OCI-LY1 (cell line): ENCODE data around the gene DOK6.

ENCODE experiments used
- EZH2 ChIP-seq: fragments of 200-600 bp; sonication (generic), shearing (Covaris generic); IDR thresholded peaks from 2 replicates; pipeline ENCODE4 v1.8.0; 2017; ENCODE audit warnings: borderline replicate concordance, mixed run types, mild to moderate bottlenecking, antibody characterized with exemption, low read length, moderate library complexity, mixed read lengths
- TF ChIP-seq, protein P1 (sequence below): fragments of 200-600 bp; sonication (generic), shearing (Covaris generic); IDR thresholded peaks from 2 replicates; pipeline ENCODE4 v1.5.1; 2017; ENCODE audit warnings: mild to moderate bottlenecking, antibody characterized with exemption, low read length, moderate library complexity, mixed read lengths

DNA sequence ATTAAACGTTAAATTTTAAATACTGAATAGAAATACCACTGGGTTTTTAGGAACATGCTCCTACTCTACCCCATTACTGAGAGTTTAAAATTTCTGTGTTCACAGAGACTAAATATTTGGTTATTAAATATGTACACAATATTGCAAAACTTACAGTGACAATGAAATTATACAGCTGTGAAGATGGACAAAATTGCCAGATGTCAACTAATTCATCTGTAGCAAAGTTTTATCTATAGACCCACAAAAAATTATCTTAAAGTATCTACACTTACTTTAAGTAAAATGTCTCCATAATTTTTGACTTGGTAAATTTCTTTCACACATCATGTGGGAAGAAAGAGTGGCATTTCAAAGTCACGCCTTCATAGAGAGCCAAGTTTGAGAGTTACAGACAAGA, 333.8 kb downstream of the DOK6 start:
- TF ChIP-seq, protein P1, sequence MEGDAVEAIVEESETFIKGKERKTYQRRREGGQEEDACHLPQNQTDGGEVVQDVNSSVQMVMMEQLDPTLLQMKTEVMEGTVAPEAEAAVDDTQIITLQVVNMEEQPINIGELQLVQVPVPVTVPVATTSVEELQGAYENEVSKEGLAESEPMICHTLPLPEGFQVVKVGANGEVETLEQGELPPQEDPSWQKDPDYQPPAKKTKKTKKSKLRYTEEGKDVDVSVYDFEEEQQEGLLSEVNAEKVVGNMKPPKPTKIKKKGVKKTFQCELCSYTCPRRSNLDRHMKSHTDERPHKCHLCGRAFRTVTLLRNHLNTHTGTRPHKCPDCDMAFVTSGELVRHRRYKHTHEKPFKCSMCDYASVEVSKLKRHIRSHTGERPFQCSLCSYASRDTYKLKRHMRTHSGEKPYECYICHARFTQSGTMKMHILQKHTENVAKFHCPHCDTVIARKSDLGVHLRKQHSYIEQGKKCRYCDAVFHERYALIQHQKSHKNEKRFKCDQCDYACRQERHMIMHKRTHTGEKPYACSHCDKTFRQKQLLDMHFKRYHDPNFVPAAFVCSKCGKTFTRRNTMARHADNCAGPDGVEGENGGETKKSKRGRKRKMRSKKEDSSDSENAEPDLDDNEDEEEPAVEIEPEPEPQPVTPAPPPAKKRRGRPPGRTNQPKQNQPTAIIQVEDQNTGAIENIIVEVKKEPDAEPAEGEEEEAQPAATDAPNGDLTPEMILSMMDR: no peak
- TF ChIP-seq EZH2: no peak
